PC-3 (cell line): ENCODE data around the gene HDAC5. TPM values are rescaled to one million over a fixed set of nuclear protein-coding genes. Genes with fewer than 3 reads are reported as not detected.

Experiments used
- ATAC-seq: fragments of 200-7000 bp; cut with Tn5 transposase; 2 replicates; pipeline ENCODE4 v1.9.1; 2020; ENCODE audit warnings: mild to moderate bottlenecking, moderate library complexity
- BruUV-seq: library from RNA; stranded (reverse); fragments of 400-500 nt; replicated peaks from 2 replicates; lab custom pipeline; 2021; lab: Mats Ljungman, UMichigan
- CTCF ChIA-PET: fragments of 300-600 bp; sonication (Branson Sonifier 250); formaldehyde crosslinking; loops from one replicate; lab custom pipeline; 2022; ENCODE audit warnings: antibody characterized with exemption; lab: Charles Lee
- POLR2A ChIA-PET: fragments of 300-600 bp; sonication (Branson Sonifier 250); formaldehyde crosslinking; loops from one replicate; lab custom pipeline; 2022; ENCODE audit warnings: antibody characterized with exemption; ENCODE audit not compliant: unreplicated experiment; lab: Charles Lee
- DNase-seq: peaks from one replicate; pipeline ENCODE4 v3.0.0-alpha.2; 2015
- H2AFZ ChIP-seq: fragments of 300-600 bp; sonication (generic); 2 replicates; pipeline ENCODE4 v1.6.0; 2016; ENCODE audit warnings: antibody characterized with exemption, low read length
- H3F3A ChIP-seq: fragments of 300-600 bp; sonication (generic); one replicate; pipeline ENCODE4 v1.6.0; 2017; ENCODE audit warnings: antibody characterized with exemption, low read length, control low read depth, mild to moderate bottlenecking; ENCODE audit not compliant: unreplicated experiment
- H3K27ac ChIP-seq: fragments of 300-600 bp; sonication (generic); 2 replicates; pipeline ENCODE4 v1.5.1; 2016; ENCODE audit warnings: mild to moderate bottlenecking, low read length
- H3K27me3 ChIP-seq: fragments of 300-600 bp; sonication (generic); 2 replicates; pipeline ENCODE4 v1.6.1; 2016; ENCODE audit warnings: low read length, mixed read lengths
- H3K36me3 ChIP-seq: fragments of 300-600 bp; sonication (generic); 2 replicates; pipeline ENCODE4 v1.6.1; 2016; ENCODE audit warnings: low read depth, mixed run types, low read length, mixed read lengths
- H3K4me1 ChIP-seq: fragments of 300-600 bp; sonication (generic); 2 replicates; pipeline ENCODE4 v1.5.1; 2016; ENCODE audit warnings: low read length; ENCODE audit not compliant: insufficient read depth
- H3K4me2 ChIP-seq: fragments of 300-600 bp; sonication (generic); 2 replicates; pipeline ENCODE4 v1.6.0; 2016; ENCODE audit warnings: low read length
- H3K4me3 ChIP-seq: fragments of 300-600 bp; sonication (generic); 2 replicates; pipeline ENCODE4 v1.5.1; 2016; ENCODE audit warnings: mild to moderate bottlenecking, low read length, mixed read lengths
- H3K79me2 ChIP-seq: fragments of 300-600 bp; sonication (generic); 2 replicates; pipeline ENCODE4 v1.6.1; 2017; ENCODE audit warnings: low read length, mixed read lengths
- H3K9ac ChIP-seq: fragments of 300-600 bp; sonication (generic); 2 replicates; pipeline ENCODE4 v1.6.0; 2016; ENCODE audit warnings: mild to moderate bottlenecking, low read length
- H3K9me2 ChIP-seq: fragments of 300-600 bp; sonication (generic); replicated peaks from 2 replicates; pipeline ENCODE4 v1.6.1; 2016; ENCODE audit warnings: mixed run types, low read length, mixed read lengths
- H3K9me3 ChIP-seq: fragments of 300-600 bp; sonication (generic); 2 replicates; pipeline ENCODE4 v1.6.1; 2016; ENCODE audit warnings: low read length, mixed read lengths
- H4K20me1 ChIP-seq: fragments of 300-600 bp; sonication (generic); 2 replicates; pipeline ENCODE4 v1.6.1; 2016; ENCODE audit warnings: low read length, mixed read lengths
- CTCF ChIP-seq: fragments of 300-600 bp; sonication (generic); conservative IDR thresholded peaks from 2 replicates; pipeline ENCODE4 v1.5.1; 2017; ENCODE audit warnings: antibody characterized with exemption, low read depth, mild to moderate bottlenecking, low read length
- EZH2 ChIP-seq: fragments of 300-600 bp; sonication (generic); IDR thresholded peaks from one replicate; pipeline ENCODE4 v1.6.1; 2017; ENCODE audit warnings: antibody characterized with exemption, mild to moderate bottlenecking, low read length; ENCODE audit not compliant: unreplicated experiment
- EZH2phosphoT487 ChIP-seq: fragments of 300-600 bp; sonication (generic); IDR thresholded peaks from 2 replicates; pipeline ENCODE4 v1.6.1; 2018; ENCODE audit warnings: mild to moderate bottlenecking, antibody characterized with exemption, low read length, borderline replicate concordance
- intact Hi-C: fragments of 100-400 bp; cut with micrococcal nuclease; formaldehyde crosslinking; loops from 2 replicates; pipeline ENCODE4 v1.9.0; 2023
- total RNA-seq: library from RNA; depleted of rRNA; stranded (reverse); fragments of >200 nt; gene quantifications from 2 replicates; pipeline ENCODE4 v1.2.3, GENCODE V29; 2014

Gene HDAC5
- total RNA-seq, 1 experiment from 2014 or later, result 39.1 TPM

GRCh38 chr17:44045486-44045885, 78.0 kb downstream of the HDAC5 start:
- no peak for ATAC-seq
- Histone ChIP-seq H3K9ac (no peak overlapping the region), H3K27me3 (no peaks in the 10 kb centered on the region), H3K36me3 (peaks cover 39% of the 10 kb centered on the region), H3K27ac (no peak overlapping the region), H4K20me1 (peaks cover 40% of the 10 kb centered on the region), H3K4me2 (no peak overlapping the region), H3K4me1 (peaks cover 16% of the 10 kb centered on the region), H3K9me3 (no peaks in the 10 kb centered on the region), H3K79me2 (peaks cover 90% of the 10 kb centered on the region), H3K4me3 (no peak overlapping the region), H3F3A (peaks cover 5% of the 10 kb centered on the region), H3K9me2 (no peaks in the 10 kb centered on the region), H2AFZ (no peak overlapping the region)
- DNase-seq, result no peak
- ChIA-PET CTCF (interaction anchor here (1.7 kb wide), 1 partner anchor 123 kb away, joined by 5 read pairs; no protein-coding TSS in a partner anchor), POLR2A (no interaction called here)
- no TSS peak for BruUV-seq
- no peak for TF ChIP-seq CTCF
- TF ChIP-seq EZH2, result no peak
- TF ChIP-seq EZH2phosphoT487, result no peak
- intact Hi-C loops, result no loop called here

- BruUV-seq, result no TSS peak
- DNase-seq (peak; percentile 62), ATAC-seq (peak; percentile 64)
- H3K9me3 ChIP-seq, result no peaks in the 10 kb centered on the region
- no peak overlapping the region for H3K4me3 ChIP-seq
- H2AFZ ChIP-seq, result no peak overlapping the region
- H3K27me3 ChIP-seq, result no peaks in the 10 kb centered on the region
- peaks cover 38% of the 10 kb centered on the region for H3K36me3 ChIP-seq
- H3K9me2 ChIP-seq, result no peaks in the 10 kb centered on the region
- no peak overlapping the region for H3K9ac ChIP-seq
- no peak overlapping the region for H3K4me2 ChIP-seq
- 0 out of 2 replicates have a peak overlapping the region, but pooled peaks have one; percentile 15 for H3K27ac ChIP-seq
- TF ChIP-seq EZH2phosphoT487, result no peak
- TF ChIP-seq EZH2, result no peak
- TF ChIP-seq CTCF, result no peak
- peaks cover 16% of the 10 kb centered on the region for H3K4me1 ChIP-seq
- peaks cover 87% of the 10 kb centered on the region for H3K79me2 ChIP-seq
- POLR2A ChIA-PET, result interaction anchor here (1.1 kb wide), 1 partner anchor 67 kb away, joined by 3 read pairs; no protein-coding TSS in a partner anchor
- H3F3A ChIP-seq, result peaks cover 5% of the 10 kb centered on the region
- intact Hi-C loops, result no loop called here
- CTCF ChIA-PET, result interaction anchor here (0.7 to 1.7 kb wide), 3 partner anchors 39 to 124 kb away, joined by 3 to 7 read pairs (median 5); no protein-coding TSS in a partner anchor
- H4K20me1 ChIP-seq, result peaks cover 44% of the 10 kb centered on the region
Observed at GRCh38 chr17:44044071-44044470, 79.4 kb downstream of the HDAC5 start.

GRCh38 chr17:44043272-44043696, 80.2 kb downstream of the HDAC5 start:
- Histone ChIP-seq H2AFZ (no peak overlapping the region), H3K79me2 (peaks cover 84% of the 10 kb centered on the region), H3K4me2 (no peak overlapping the region), H3K4me3 (no peak overlapping the region), H3K27ac (no peak overlapping the region), H3K9ac (no peak overlapping the region), H3K27me3 (no peaks in the 10 kb centered on the region), H4K20me1 (peaks cover 39% of the 10 kb centered on the region), H3K9me2 (no peaks in the 10 kb centered on the region), H3K4me1 (peaks cover 16% of the 10 kb centered on the region), H3K36me3 (peaks cover 37% of the 10 kb centered on the region), H3K9me3 (no peaks in the 10 kb centered on the region), H3F3A (peaks cover 5% of the 10 kb centered on the region)
- ChIA-PET CTCF (interaction anchor here (0.5 kb wide), 1 partner anchor 90 kb away, joined by 3 read pairs; no protein-coding TSS in a partner anchor), POLR2A (interaction anchor here (1.1 kb wide), 1 partner anchor 68 kb away, joined by 3 read pairs; no protein-coding TSS in a partner anchor)
- ATAC-seq (no peak), DNase-seq (no peak)
- TF ChIP-seq CTCF (no peak), EZH2 (no peak), EZH2phosphoT487 (no peak)
- no TSS peak for BruUV-seq
- intact Hi-C loops, result no loop called here
